AG04450 (cell line): ENCODE results near the gene BCAR3. TPM values are rescaled to one million over a fixed set of nuclear protein-coding genes. Genes with fewer than 3 reads are reported as not detected.

Source experiments
- CTCF ChIA-PET: fragments of 300-600, 350-600 bp; formaldehyde crosslinking; extraction: SDS; loops from one replicate; lab custom pipeline; 2022; ENCODE audit warnings: antibody characterized with exemption, inconsistent platforms; lab: Charles Lee
- POLR2A ChIA-PET: fragments of 350-600 bp; formaldehyde crosslinking; extraction: SDS; loops from one replicate; lab custom pipeline; 2021; ENCODE audit warnings: antibody characterized with exemption, inconsistent platforms; lab: Yijun Ruan, JAX
- DNase-seq: peaks from one replicate; pipeline ENCODE4 v3.0.0-alpha.2; 2011; ENCODE audit warnings: low read depth, low spot score
- H3K27ac ChIP-seq: one replicate; pipeline ENCODE4 v1.5.1; 2012; ENCODE audit warnings: low read depth, low read length, control low read depth
- H3K27me3 ChIP-seq: one replicate; pipeline ENCODE4 v1.6.0; 2012; ENCODE audit warnings: low read length; ENCODE audit not compliant: control insufficient read depth, insufficient read depth
- H3K4me3 ChIP-seq: 2 replicates; pipeline ENCODE4 v1.5.1; 2011; ENCODE audit warnings: mild to moderate bottlenecking, low read depth, low read length, control low read depth
- H3K9me3 ChIP-seq: 2 replicates; pipeline ENCODE4 v1.5.1; 2012; ENCODE audit warnings: low read length; ENCODE audit not compliant: control insufficient read depth, insufficient read depth
- polyA plus RNA-seq: library from polyadenylated mRNA; depleted of rRNA; stranded (reverse); fragments of >200 nt; gene quantifications from 2 replicates; pipeline ENCODE4 v1.2.3, GENCODE V29; 2011
- TF ChIP-seq, protein P1 (sequence below): IDR thresholded peaks from 2 replicates; pipeline ENCODE4 v1.5.1; 2011; ENCODE audit warnings: low read depth, low read length, control low read depth, inconsistent platforms

Gene BCAR3
- polyA plus RNA-seq, 1 experiment: 20.6 TPM

GRCh38 chr1:93601686-93602085 lies 80.0 kb downstream of the BCAR3 start:
- TF ChIP-seq, protein P1, sequence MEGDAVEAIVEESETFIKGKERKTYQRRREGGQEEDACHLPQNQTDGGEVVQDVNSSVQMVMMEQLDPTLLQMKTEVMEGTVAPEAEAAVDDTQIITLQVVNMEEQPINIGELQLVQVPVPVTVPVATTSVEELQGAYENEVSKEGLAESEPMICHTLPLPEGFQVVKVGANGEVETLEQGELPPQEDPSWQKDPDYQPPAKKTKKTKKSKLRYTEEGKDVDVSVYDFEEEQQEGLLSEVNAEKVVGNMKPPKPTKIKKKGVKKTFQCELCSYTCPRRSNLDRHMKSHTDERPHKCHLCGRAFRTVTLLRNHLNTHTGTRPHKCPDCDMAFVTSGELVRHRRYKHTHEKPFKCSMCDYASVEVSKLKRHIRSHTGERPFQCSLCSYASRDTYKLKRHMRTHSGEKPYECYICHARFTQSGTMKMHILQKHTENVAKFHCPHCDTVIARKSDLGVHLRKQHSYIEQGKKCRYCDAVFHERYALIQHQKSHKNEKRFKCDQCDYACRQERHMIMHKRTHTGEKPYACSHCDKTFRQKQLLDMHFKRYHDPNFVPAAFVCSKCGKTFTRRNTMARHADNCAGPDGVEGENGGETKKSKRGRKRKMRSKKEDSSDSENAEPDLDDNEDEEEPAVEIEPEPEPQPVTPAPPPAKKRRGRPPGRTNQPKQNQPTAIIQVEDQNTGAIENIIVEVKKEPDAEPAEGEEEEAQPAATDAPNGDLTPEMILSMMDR: no peak
- DNase-seq: no peak
- Histone ChIP-seq H3K9me3 (no peaks in the 10 kb centered on the region), H3K4me3 (no peak overlapping the region), H3K27me3 (no peaks in the 10 kb centered on the region), H3K27ac (no peak overlapping the region)
- ChIA-PET CTCF (no interaction called here), POLR2A (no interaction called here)

DNA sequence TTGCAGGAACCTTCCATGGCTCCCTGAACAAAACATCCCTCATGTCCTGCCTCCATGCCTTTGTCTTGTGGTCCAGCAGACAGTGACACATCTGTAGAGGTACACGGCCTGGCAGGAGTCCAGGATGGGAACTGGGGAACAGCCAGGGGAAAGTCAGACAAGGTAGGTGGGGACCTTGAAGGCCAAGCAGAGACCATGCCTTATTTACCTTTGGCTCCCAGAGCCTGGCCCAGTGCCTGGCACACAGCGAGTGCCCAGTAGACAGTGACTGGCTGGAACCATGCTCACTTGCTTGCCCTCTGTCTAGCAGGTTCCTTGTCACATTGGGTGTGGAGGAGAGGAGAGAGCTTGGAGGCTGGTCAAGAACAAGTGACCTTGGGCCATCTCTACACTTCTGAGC lies 81.0 kb downstream of the BCAR3 start:
- Histone ChIP-seq H3K27ac (no peak overlapping the region), H3K4me3 (no peak overlapping the region), H3K9me3 (no peaks in the 10 kb centered on the region), H3K27me3 (no peaks in the 10 kb centered on the region)
- ChIA-PET CTCF (interaction anchor here (1.1 to 1.2 kb wide), 2 partner anchors 29 to 243 kb away, joined by 3 to 6 read pairs; no protein-coding TSS in a partner anchor), POLR2A (no interaction called here)
- DNase-seq: no peak
- TF ChIP-seq, protein P1: no peak

DNA sequence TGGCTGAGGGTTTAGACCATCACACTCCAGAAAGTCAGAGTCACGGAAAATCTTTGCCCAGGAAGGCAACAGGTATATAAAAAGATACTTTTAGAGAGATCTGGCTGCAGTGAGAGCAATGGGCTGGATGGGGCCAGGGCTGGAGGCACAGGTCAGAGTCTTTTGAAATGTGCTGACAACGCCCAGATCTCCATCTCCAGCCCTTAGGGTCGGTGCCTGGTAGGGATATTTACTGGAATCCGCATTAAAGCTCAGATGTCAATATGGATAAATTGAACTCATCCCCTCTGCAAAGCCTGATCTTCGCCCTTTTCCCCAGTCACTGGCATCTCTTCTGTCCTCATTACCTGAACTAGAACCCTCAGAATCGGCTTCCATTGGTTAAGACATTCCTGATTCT lies 82.2 kb downstream of the BCAR3 start:
- TF ChIP-seq, protein P1: no peak
- CTCF ChIA-PET: interaction anchor here (1.2 kb wide), 1 partner anchor 30 kb away, joined by 6 read pairs; no protein-coding TSS in a partner anchor
- DNase-seq: no peak
- H3K9me3 ChIP-seq: no peaks in the 10 kb centered on the region
- no peak overlapping the region for H3K4me3 ChIP-seq
- no peak overlapping the region for H3K27ac ChIP-seq
- POLR2A ChIA-PET: no interaction called here
- H3K27me3 ChIP-seq: no peaks in the 10 kb centered on the region

GRCh38 chr1:93598861-93599439 lies 82.7 kb downstream of the BCAR3 start:
- Histone ChIP-seq H3K4me3 (no peak overlapping the region), H3K9me3 (no peaks in the 10 kb centered on the region), H3K27ac (no peak overlapping the region), H3K27me3 (no peaks in the 10 kb centered on the region)
- CTCF ChIA-PET: interaction anchor here (1.2 kb wide), 1 partner anchor 9 kb away, joined by 4 read pairs; no protein-coding TSS in a partner anchor
- TF ChIP-seq, protein P1: no peak
- no peak for DNase-seq
- POLR2A ChIA-PET: no interaction called here

DNA sequence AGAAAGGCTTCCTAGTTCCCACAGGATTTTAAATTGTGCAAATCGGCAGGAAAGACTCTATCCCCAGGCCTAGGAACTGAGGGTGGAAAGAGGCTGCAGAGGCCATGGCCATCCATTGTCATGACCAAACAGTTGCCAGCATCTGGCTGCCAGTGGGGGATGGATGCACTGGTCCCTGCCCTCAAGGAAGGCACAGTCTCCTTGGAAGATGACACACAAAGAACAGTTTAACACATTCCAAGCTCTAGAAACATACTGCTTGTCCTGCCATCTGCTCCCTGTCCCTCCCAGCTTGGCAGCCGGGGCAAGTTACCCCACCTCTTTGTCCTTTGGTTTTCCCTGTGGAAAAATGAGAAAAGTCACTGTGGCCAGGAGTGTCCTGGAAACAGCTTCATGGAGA lies 83.2 kb downstream of the BCAR3 start:
- no peak overlapping the region for H3K27ac ChIP-seq
- H3K27me3 ChIP-seq: no peaks in the 10 kb centered on the region
- H3K4me3 ChIP-seq: no peak overlapping the region
- ChIA-PET CTCF (interaction anchor here (1.2 kb wide), 1 partner anchor 9 kb away, joined by 4 read pairs; no protein-coding TSS in a partner anchor), POLR2A (no interaction called here)
- TF ChIP-seq, protein P1: no peak
- no peaks in the 10 kb centered on the region for H3K9me3 ChIP-seq
- no peak for DNase-seq
